A673 (cell line): ENCODE results near the gene MYLK.

Source experiments
- EZH2 ChIP-seq: fragments of 200-600 bp; sonication (generic); IDR thresholded peaks from 2 replicates; pipeline ENCODE4 v1.6.1; 2017; ENCODE audit warnings: borderline replicate concordance, low read depth, mild to moderate bottlenecking, mixed read lengths, antibody characterized with exemption, low read length; ENCODE audit not compliant: poor library complexity, severe bottlenecking
- TF ChIP-seq, protein P1 (sequence below): fragments of 300-800, 200-600 bp; sonication (generic); conservative IDR thresholded peaks from 2 replicates; pipeline ENCODE4 v1.5.1; 2017; ENCODE audit warnings: low read depth, mild to moderate bottlenecking, antibody characterized with exemption, low read length, moderate library complexity, mixed read lengths

DNA sequence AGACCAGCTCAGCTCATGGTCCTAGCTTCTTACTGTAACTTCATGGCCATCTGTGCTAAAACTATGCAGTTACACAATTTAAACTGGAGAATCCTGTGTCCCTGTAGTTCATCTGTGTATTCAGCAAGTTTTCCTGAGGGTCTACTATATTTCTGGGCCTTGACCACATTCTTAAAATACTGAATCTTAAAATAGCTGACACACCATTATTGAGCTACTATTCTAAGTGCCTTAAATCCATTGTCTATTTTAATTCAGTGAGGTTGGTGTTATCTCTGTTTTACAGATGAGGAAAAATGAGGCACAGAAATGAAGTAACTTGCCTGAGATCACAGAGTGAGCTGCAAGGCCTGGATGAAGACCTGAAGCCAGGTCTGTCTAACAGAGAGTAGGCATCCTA lies 22.0 kb downstream of the MYLK start:
- TF ChIP-seq, protein P1, sequence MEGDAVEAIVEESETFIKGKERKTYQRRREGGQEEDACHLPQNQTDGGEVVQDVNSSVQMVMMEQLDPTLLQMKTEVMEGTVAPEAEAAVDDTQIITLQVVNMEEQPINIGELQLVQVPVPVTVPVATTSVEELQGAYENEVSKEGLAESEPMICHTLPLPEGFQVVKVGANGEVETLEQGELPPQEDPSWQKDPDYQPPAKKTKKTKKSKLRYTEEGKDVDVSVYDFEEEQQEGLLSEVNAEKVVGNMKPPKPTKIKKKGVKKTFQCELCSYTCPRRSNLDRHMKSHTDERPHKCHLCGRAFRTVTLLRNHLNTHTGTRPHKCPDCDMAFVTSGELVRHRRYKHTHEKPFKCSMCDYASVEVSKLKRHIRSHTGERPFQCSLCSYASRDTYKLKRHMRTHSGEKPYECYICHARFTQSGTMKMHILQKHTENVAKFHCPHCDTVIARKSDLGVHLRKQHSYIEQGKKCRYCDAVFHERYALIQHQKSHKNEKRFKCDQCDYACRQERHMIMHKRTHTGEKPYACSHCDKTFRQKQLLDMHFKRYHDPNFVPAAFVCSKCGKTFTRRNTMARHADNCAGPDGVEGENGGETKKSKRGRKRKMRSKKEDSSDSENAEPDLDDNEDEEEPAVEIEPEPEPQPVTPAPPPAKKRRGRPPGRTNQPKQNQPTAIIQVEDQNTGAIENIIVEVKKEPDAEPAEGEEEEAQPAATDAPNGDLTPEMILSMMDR, result no peak
- no peak for TF ChIP-seq EZH2
